ENCODE measurements around the gene SGCA. TPM values are rescaled to one million over a fixed set of nuclear protein-coding genes. Genes with fewer than 3 reads are reported as not detected.

SGCA gene
- total RNA-seq, 2 donors from 2014 or later: 0.51 to 2.6 TPM

- no peaks in the 10 kb centered on the region for H3K9me3 Mint-ChIP-seq
- Histone ChIP-seq H3K27ac (ENCODE audit: low read depth, low read length) (no peak overlapping the region), H3K27me3 (ENCODE audit: control insufficient read depth, insufficient read depth, low read length, poor library complexity, severe bottlenecking) (no peaks in the 10 kb centered on the region), H3K4me3 (ENCODE audit: low read length) (no peak overlapping the region), H3K36me3 (ENCODE audit: control insufficient read depth, insufficient read depth, low read length) (peaks cover 6% of the 10 kb centered on the region), H3K9ac (ENCODE audit: extremely low read depth, low read length, poor library complexity, severe bottlenecking) (no peak overlapping the region), H3K4me1 (ENCODE audit: control insufficient read depth, insufficient read depth, low read length) (no peaks in the 10 kb centered on the region), H3K9me3 (ENCODE audit: control insufficient read depth, low read length) (no peaks in the 10 kb centered on the region)
- H3K27ac Mint-ChIP-seq: no peak overlapping the region
- DNase-seq: no peak
- H3K27me3 Mint-ChIP-seq (ENCODE audit: insufficient read depth): no peaks in the 10 kb centered on the region
- TF ChIP-seq CTCF (conservative IDR thresholded peaks at IDR 0.05): no peak
- H3K36me3 Mint-ChIP-seq (ENCODE audit: low read depth): peaks cover 36% of the 10 kb centered on the region
- H3K4me3 Mint-ChIP-seq: no peak overlapping the region
- WGBS, 2 experiments (ENCODE audit: insufficient coverage in 1 of 2, insufficient read length in 1 of 2): 91 to 98% methylated on average over 21 to 31 of the region's 31 CpGs
- H3K4me1 Mint-ChIP-seq: peaks cover 11% of the 10 kb centered on the region
These were observed 20.0 kb downstream of the SGCA start for GRCh38 chr17:50185631-50186471.

- no peaks in the 10 kb centered on the region for H3K9me3 Mint-ChIP-seq
- Histone ChIP-seq H3K36me3 (ENCODE audit: control insufficient read depth, insufficient read depth, low read length) (peaks cover 6% of the 10 kb centered on the region), H3K4me3 (ENCODE audit: low read length) (no peak overlapping the region), H3K27ac (ENCODE audit: low read depth, low read length) (no peak overlapping the region), H3K9ac (ENCODE audit: extremely low read depth, low read length, poor library complexity, severe bottlenecking) (no peak overlapping the region), H3K9me3 (ENCODE audit: control insufficient read depth, low read length) (no peaks in the 10 kb centered on the region), H3K4me1 (ENCODE audit: control insufficient read depth, insufficient read depth, low read length) (no peaks in the 10 kb centered on the region), H3K27me3 (ENCODE audit: control insufficient read depth, insufficient read depth, low read length, poor library complexity, severe bottlenecking) (no peaks in the 10 kb centered on the region)
- 94 to 97% methylated on average over 20 to 24 of the region's 24 CpGs for WGBS, 2 experiments (ENCODE audit: insufficient coverage in 1 of 2, insufficient read length in 1 of 2)
- H3K27me3 Mint-ChIP-seq (ENCODE audit: insufficient read depth): no peaks in the 10 kb centered on the region
- peaks cover 36% of the 10 kb centered on the region for H3K36me3 Mint-ChIP-seq (ENCODE audit: low read depth)
- DNase-seq: no peak
- peaks cover 11% of the 10 kb centered on the region for H3K4me1 Mint-ChIP-seq
- H3K4me3 Mint-ChIP-seq: no peak overlapping the region
- no peak for TF ChIP-seq CTCF (conservative IDR thresholded peaks at IDR 0.05)
- H3K27ac Mint-ChIP-seq: no peak overlapping the region
These were observed 21.0 kb downstream of the SGCA start for GRCh38 chr17:50186661-50187393.

- Mint-ChIP-seq H3K27ac (no peak overlapping the region), H3K4me1 (peaks cover 11% of the 10 kb centered on the region), H3K9me3 (no peaks in the 10 kb centered on the region), H3K4me3 (no peak overlapping the region), H3K36me3 (ENCODE audit: low read depth) (peaks cover 36% of the 10 kb centered on the region), H3K27me3 (ENCODE audit: insufficient read depth) (no peaks in the 10 kb centered on the region)
- Histone ChIP-seq H3K27me3 (ENCODE audit: control insufficient read depth, insufficient read depth, low read length, poor library complexity, severe bottlenecking) (no peaks in the 10 kb centered on the region), H3K4me1 (ENCODE audit: control insufficient read depth, insufficient read depth, low read length) (no peaks in the 10 kb centered on the region), H3K9ac (ENCODE audit: extremely low read depth, low read length, poor library complexity, severe bottlenecking) (no peak overlapping the region), H3K36me3 (ENCODE audit: control insufficient read depth, insufficient read depth, low read length) (peaks cover 11% of the 10 kb centered on the region), H3K4me3 (ENCODE audit: low read length) (no peak overlapping the region), H3K9me3 (ENCODE audit: control insufficient read depth, low read length) (no peaks in the 10 kb centered on the region), H3K27ac (ENCODE audit: low read depth, low read length) (no peak overlapping the region)
- no peak for TF ChIP-seq CTCF (conservative IDR thresholded peaks at IDR 0.05)
- WGBS, 2 experiments (ENCODE audit: insufficient coverage in 1 of 2, insufficient read length in 1 of 2): 92 to 97% methylated on average over 3 to 4 of the region's 4 CpGs
- no peak for DNase-seq
These were observed 21.6 kb downstream of the SGCA start for GRCh38 chr17:50187394-50187725.

Data from endodermal cell (in vitro differentiated cells).